ENCODE results near the gene FCHSD1. TPM values are rescaled to one million over a fixed set of nuclear protein-coding genes. Genes with fewer than 3 reads are reported as not detected.

FCHSD1 gene
- total and polyA plus RNA-seq, 12 donors = 1.2 to 6.8 (median 2.8) TPM

DNA sequence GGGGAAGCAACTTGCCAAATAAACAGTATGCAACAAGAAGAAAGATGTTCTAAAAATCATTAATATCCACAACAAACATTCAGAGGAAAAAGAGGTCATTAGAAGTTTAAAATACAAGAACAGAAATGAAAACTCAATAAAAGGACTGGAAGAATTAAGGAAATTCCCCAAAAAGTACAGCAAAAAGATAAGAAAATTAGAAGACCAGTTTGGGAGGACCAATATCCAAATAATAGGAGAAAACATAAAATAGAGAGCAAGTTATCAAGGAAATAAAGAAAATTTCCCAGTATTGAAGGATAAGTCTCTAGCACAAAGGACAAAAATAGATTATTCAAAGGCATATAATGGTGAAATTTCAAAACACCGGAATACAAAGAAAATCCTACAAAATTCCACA lies 54.4 kb downstream of the FCHSD1 start:
- H3K27me3 ChIP-seq = no peaks in the 10 kb centered on the region
- peaks cover 0 to 15% (median 0%) of the 10 kb centered on the region in 11 donors for H3K9me3 ChIP-seq
- ATAC-seq = no peak
- H3K4me1 ChIP-seq = peaks cover 0 to 68% (median 38%) of the 10 kb centered on the region in 9 donors
- H3K27ac ChIP-seq = peak overlapping the region in 3 of 10 donors; percentile 77 to 84 (median 81)
- intact Hi-C loops (cut with DNase I) = no loop called here
- TF ChIP-seq, protein P1, sequence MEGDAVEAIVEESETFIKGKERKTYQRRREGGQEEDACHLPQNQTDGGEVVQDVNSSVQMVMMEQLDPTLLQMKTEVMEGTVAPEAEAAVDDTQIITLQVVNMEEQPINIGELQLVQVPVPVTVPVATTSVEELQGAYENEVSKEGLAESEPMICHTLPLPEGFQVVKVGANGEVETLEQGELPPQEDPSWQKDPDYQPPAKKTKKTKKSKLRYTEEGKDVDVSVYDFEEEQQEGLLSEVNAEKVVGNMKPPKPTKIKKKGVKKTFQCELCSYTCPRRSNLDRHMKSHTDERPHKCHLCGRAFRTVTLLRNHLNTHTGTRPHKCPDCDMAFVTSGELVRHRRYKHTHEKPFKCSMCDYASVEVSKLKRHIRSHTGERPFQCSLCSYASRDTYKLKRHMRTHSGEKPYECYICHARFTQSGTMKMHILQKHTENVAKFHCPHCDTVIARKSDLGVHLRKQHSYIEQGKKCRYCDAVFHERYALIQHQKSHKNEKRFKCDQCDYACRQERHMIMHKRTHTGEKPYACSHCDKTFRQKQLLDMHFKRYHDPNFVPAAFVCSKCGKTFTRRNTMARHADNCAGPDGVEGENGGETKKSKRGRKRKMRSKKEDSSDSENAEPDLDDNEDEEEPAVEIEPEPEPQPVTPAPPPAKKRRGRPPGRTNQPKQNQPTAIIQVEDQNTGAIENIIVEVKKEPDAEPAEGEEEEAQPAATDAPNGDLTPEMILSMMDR (IDR thresholded peaks at IDR 0.05) = no peak
- H3K4me3 ChIP-seq = no peak overlapping the region
- WGBS, 2 donors = 95 to 97% methylated on average over 1 of the region's 1 CpG
- peaks cover 0 to 18% (median 0%) of the 10 kb centered on the region in 9 donors for H3K36me3 ChIP-seq
- no peak for DNase-seq

DNA sequence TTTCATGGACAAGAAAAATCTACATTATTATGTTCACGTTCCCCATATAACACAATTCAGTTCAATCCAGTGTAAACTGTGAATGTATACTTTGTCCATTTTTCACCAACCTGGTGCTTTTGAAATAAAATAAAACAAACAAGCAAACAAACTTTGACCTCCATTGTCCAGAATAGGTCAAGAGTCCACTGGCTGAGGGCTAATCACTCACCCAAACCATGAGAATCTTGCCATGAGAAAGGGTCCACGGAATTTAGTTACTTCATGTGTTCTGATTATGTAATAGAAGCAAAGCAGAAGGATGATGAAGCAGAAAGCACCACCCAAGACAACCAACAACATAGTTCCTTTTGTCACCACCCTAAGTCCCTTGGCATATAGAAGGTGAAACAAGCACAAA lies 61.1 kb downstream of the FCHSD1 start:
- TF ChIP-seq, protein P1 (IDR thresholded peaks at IDR 0.05) = no peak
- Histone ChIP-seq H3K4me3 (no peak overlapping the region), H3K27me3 (no peaks in the 10 kb centered on the region), H3K9me3 (no peaks in the 10 kb centered on the region), H3K36me3 (peaks cover 0 to 52% (median 17%) of the 10 kb centered on the region in 9 donors), H3K27ac (peak overlapping the region in 1 of 10 donors; percentile 44), H3K4me1 (peaks cover 0 to 38% (median 9%) of the 10 kb centered on the region in 9 donors)
- ATAC-seq = no peak
- DNase-seq = no peak
- 88 to 93% methylated on average over 2 of the region's 2 CpGs for WGBS, 2 donors
- intact Hi-C loops (cut with DNase I) = no loop called here

Other genes starting within 250 kb of the FCHSD1 start
- gene PCDHGA9, start 248.6 kb downstream of the FCHSD1 start, total RNA-seq = 1 to 10 TPM; 4.0 to 8.3 (median 6.0) TPM
- gene PCDHGA9, start 248.6 kb downstream of the FCHSD1 start, polyA plus RNA-seq = 1 to 10 TPM in 1 of 2 donors, under 1 TPM in 1; 0.55 to 7.1 TPM
- 10 to 100 TPM in 1 of 10 donors, 1 to 10 TPM in 9; 4.6 to 10.2 (median 6.6) TPM for gene PCDHGB6, start 243.4 kb downstream of the FCHSD1 start, total RNA-seq
- 1 to 10 TPM; 1.1 to 5.8 TPM for gene PCDHGB6, start 243.4 kb downstream of the FCHSD1 start, polyA plus RNA-seq
- gene PCDHGA10, start 238.4 kb downstream of the FCHSD1 start, total RNA-seq = 1 to 10 TPM; 4.3 to 7.8 (median 6.7) TPM
- 1 to 10 TPM in 1 of 2 donors, under 1 TPM in 1; 0.52 to 3.4 TPM for gene PCDHGA10, start 238.4 kb downstream of the FCHSD1 start, polyA plus RNA-seq
- 10 to 100 TPM in 8 of 10 donors, 1 to 10 TPM in 2; 5.9 to 12.6 (median 10.5) TPM for gene PCDHGB7, start 233.7 kb downstream of the FCHSD1 start, total RNA-seq
- 1 to 10 TPM; 1.9 to 5.6 TPM for gene PCDHGB7, start 233.7 kb downstream of the FCHSD1 start, polyA plus RNA-seq
- 1 to 10 TPM; 3.3 to 8.5 (median 5.4) TPM for gene PCDHGA11, start 230.4 kb downstream of the FCHSD1 start, total RNA-seq
- gene PCDHGA11, start 230.4 kb downstream of the FCHSD1 start, polyA plus RNA-seq = 1 to 10 TPM in 1 of 2 donors, under 1 TPM in 1; 0.74 to 7.2 TPM
- gene PCDHGA12, start 220.9 kb downstream of the FCHSD1 start, total RNA-seq = 1 to 10 TPM; 5.4 to 9.2 (median 6.1) TPM
- gene PCDHGA12, start 220.9 kb downstream of the FCHSD1 start, polyA plus RNA-seq = 1 to 10 TPM; 1.6 to 5.3 TPM
- gene PCDHGC3, start 175.5 kb downstream of the FCHSD1 start, total RNA-seq = 10 to 100 TPM; 12.8 to 19.5 (median 15.9) TPM
- 10 to 100 TPM; 43.4 to 48.6 TPM for gene PCDHGC3, start 175.5 kb downstream of the FCHSD1 start, polyA plus RNA-seq
- 1 to 10 TPM; 1.7 to 4.3 (median 3.1) TPM for gene PCDHGC4, start 166.4 kb downstream of the FCHSD1 start, total RNA-seq
- gene PCDHGC4, start 166.4 kb downstream of the FCHSD1 start, polyA plus RNA-seq = 1 to 10 TPM in 1 of 2 donors, under 1 TPM in 1; 0.12 to 5.0 TPM
- gene PCDHGC5, start 162.3 kb downstream of the FCHSD1 start, total RNA-seq = 1 to 10 TPM; 2.2 to 4.9 (median 3.3) TPM
- 10 to 100 TPM in 1 of 2 donors, under 1 TPM in 1; 0.38 to 10.2 TPM for gene PCDHGC5, start 162.3 kb downstream of the FCHSD1 start, polyA plus RNA-seq
- 10 to 100 TPM; 27.3 to 93.2 (median 46.9) TPM for gene DIAPH1, start 32.4 kb downstream of the FCHSD1 start, total RNA-seq
- 10 to 100 TPM; 28.4 to 48.6 TPM for gene DIAPH1, start 32.4 kb downstream of the FCHSD1 start, polyA plus RNA-seq
- 10 to 100 TPM; 30.9 to 43.0 (median 32.7) TPM for gene HDAC3, start 14.6 kb downstream of the FCHSD1 start, total RNA-seq
- 10 to 100 TPM; 27.7 to 38.2 TPM for gene HDAC3, start 14.6 kb downstream of the FCHSD1 start, polyA plus RNA-seq
- 1 to 10 TPM in 2 of 10 donors, under 1 TPM in 8; 0.33 to 1.3 (median 0.51) TPM for gene RELL2, start 14.4 kb downstream of the FCHSD1 start, total RNA-seq
- 1 to 10 TPM; 2.6 to 3.2 TPM for gene RELL2, start 14.4 kb downstream of the FCHSD1 start, polyA plus RNA-seq
- 10 to 100 TPM; 10.8 to 21.9 (median 13.4) TPM for gene ARAP3, start 30.8 kb upstream of the FCHSD1 start, total RNA-seq
- 10 to 100 TPM; 13.7 to 27.3 TPM for gene ARAP3, start 30.8 kb upstream of the FCHSD1 start, polyA plus RNA-seq
- gene PCDH1, start 227.0 kb upstream of the FCHSD1 start, total RNA-seq = 10 to 100 TPM in 9 of 10 donors, 1 to 10 TPM in 1; 8.4 to 45.8 (median 17.9) TPM
- 10 to 100 TPM; 16.2 to 21.6 TPM for gene PCDH1, start 227.0 kb upstream of the FCHSD1 start, polyA plus RNA-seq

Measured in heart right ventricle (tissue), 16 donors.